ENCODE data around the gene MAB21L3. TPM values are rescaled to one million over a fixed set of nuclear protein-coding genes. Genes with fewer than 3 reads are reported as not detected.

Gene MAB21L3
- total and polyA plus RNA-seq, 2 experiments from 2014 or later, result 0.48 to 1.3 TPM

DNA sequence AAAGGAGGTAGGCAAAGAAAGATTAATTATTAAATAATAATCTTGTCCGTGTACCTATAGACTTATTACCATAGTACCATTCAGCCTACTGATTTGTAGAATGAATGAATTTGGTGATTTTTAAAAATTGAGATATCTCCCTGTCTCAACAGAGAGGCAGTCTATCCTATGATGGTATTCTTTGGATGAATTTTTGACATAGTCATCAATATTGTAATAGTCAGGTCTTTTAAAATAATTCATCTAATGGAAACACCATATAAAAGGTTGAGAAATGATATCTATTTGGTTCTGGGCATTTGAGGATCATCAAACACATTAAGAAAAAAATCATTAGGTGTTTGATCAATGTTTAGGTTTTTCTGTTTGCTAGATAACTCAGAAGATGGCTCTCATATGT is 35.6 kb upstream of the MAB21L3 start:
- Histone ChIP-seq H3K4me1 (ENCODE audit: low read depth) (no peaks in the 10 kb centered on the region), H3K9me3 (ENCODE audit: low read depth) (no peaks in the 10 kb centered on the region)
- no peak for DNase-seq (ENCODE audit: low read depth in 1 of 2, low spot score in 1 of 2)

DNA sequence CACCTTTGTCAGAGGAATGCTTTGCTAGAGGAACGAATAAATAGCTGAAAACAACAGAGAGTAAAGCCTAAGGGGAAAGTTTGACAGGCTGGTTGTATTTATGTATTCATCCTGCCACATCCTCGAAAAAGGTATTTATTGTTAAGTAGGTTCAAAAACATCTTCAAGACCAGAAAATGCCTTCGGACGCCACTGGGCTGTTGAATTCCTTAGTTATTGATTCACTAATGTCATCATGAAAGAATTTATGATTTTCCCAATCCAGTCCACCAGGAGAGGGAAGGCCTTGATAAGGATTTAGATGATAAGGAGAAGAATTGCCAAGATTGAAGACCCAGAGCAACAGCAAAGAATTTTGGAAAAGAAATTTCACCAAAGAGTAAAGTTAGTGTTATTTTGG is 35.2 kb upstream of the MAB21L3 start:
- H3K4me3 ChIP-seq, result no peak overlapping the region
- H3K27me3 ChIP-seq, result no peaks in the 10 kb centered on the region
- no peak overlapping the region for H3K27ac ChIP-seq
- H3K36me3 ChIP-seq, result no peaks in the 10 kb centered on the region
- H3K4me1 ChIP-seq (ENCODE audit: low read depth), result no peaks in the 10 kb centered on the region
- TF ChIP-seq, protein P1, sequence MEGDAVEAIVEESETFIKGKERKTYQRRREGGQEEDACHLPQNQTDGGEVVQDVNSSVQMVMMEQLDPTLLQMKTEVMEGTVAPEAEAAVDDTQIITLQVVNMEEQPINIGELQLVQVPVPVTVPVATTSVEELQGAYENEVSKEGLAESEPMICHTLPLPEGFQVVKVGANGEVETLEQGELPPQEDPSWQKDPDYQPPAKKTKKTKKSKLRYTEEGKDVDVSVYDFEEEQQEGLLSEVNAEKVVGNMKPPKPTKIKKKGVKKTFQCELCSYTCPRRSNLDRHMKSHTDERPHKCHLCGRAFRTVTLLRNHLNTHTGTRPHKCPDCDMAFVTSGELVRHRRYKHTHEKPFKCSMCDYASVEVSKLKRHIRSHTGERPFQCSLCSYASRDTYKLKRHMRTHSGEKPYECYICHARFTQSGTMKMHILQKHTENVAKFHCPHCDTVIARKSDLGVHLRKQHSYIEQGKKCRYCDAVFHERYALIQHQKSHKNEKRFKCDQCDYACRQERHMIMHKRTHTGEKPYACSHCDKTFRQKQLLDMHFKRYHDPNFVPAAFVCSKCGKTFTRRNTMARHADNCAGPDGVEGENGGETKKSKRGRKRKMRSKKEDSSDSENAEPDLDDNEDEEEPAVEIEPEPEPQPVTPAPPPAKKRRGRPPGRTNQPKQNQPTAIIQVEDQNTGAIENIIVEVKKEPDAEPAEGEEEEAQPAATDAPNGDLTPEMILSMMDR (IDR thresholded peaks at IDR 0.05; ENCODE audit: low read depth, low read length), result no peak
- no peaks in the 10 kb centered on the region for H3K9me3 ChIP-seq (ENCODE audit: low read depth)
- no peak for DNase-seq (ENCODE audit: low read depth in 1 of 2, low spot score in 1 of 2)

More for the DNA sequence above, 35.6 kb upstream of the MAB21L3 start:
- Histone ChIP-seq H3K27me3 (no peaks in the 10 kb centered on the region), H3K4me3 (no peak overlapping the region), H3K27ac (no peak overlapping the region), H3K36me3 (no peaks in the 10 kb centered on the region)
- TF ChIP-seq, protein P1 (IDR thresholded peaks at IDR 0.05; ENCODE audit: low read depth, low read length), result no peak

DNA sequence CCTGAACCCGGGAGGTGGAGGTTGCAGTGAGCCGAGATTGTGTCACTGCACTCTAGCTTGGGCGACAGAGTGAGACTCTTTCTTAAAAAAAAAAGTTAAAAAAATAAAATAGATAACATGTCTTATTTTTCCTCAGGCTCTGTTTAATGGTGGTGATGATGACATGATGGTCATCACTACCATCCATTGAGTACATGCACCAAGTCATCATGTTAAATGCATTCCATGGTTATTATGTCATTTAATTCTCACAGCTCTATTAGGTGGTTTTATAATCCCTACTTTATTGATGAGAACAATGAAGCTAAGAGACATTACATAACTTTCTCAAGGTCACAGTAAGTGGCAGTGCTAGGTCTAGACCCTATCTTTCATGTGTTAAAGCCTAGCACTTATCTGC is 34.4 kb upstream of the MAB21L3 start:
- TF ChIP-seq, protein P1 (IDR thresholded peaks at IDR 0.05; ENCODE audit: low read depth, low read length), result no peak
- Histone ChIP-seq H3K4me3 (no peak overlapping the region), H3K4me1 (ENCODE audit: low read depth) (no peaks in the 10 kb centered on the region), H3K36me3 (no peaks in the 10 kb centered on the region), H3K27ac (no peak overlapping the region), H3K27me3 (no peaks in the 10 kb centered on the region), H3K9me3 (ENCODE audit: low read depth) (no peaks in the 10 kb centered on the region)
- no peak for DNase-seq (ENCODE audit: low read depth in 1 of 2, low spot score in 1 of 2)

DNA sequence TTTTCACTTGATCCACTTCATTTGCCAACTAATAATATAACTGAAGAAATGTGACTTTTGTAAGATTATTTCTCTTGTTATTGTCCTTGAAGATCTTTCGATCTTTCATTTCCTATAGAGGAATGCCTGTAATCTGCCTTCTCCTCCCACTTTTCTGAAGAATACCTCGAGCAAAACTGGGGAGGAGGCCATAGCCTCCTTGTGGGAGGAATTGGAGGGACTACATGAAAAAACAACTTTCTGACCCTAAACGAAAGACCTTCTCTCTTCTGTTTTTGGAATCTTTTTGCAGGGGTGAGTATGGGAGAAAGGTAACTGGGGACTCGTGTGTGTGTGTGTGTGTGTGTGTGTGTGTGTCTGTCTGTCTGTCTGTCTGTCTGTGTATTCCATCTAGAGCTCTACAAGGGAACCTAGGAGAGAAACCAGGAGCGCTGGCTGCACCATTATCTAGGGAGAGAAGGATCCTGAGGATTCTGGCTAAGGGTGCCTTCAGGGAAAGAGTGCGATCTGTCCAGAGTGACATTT is 32.4 kb upstream of the MAB21L3 start:
- TF ChIP-seq, protein P1 (IDR thresholded peaks at IDR 0.05; ENCODE audit: low read depth, low read length), result no peak

DNA sequence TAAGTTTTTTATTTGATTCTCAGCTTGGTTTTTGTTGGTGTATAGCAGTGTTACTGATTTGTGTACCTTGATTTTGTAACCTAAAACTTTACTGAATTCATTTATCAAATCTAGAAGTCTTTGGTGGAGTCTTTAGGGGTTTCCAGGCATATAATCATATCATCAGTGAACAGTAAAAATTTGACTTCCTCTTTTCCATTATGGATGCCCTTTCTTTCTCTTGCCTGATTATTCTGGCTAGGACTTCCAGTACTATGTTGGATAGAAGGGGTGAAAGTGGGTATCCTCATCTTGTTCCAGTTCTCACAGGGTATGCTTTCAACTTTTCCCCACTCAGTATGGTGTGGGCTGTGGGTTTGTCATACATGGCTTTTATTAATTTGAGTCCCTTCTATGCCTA is 23.6 kb upstream of the MAB21L3 start:
- no peaks in the 10 kb centered on the region for H3K4me1 ChIP-seq (ENCODE audit: low read depth)
- no peaks in the 10 kb centered on the region for H3K36me3 ChIP-seq
- H3K27me3 ChIP-seq, result no peaks in the 10 kb centered on the region
- no peak overlapping the region for H3K27ac ChIP-seq
- no peaks in the 10 kb centered on the region for H3K9me3 ChIP-seq (ENCODE audit: low read depth)
- DNase-seq (ENCODE audit: low read depth in 1 of 2, low spot score in 1 of 2), result no peak
- TF ChIP-seq, protein P1 (IDR thresholded peaks at IDR 0.05; ENCODE audit: low read depth, low read length), result no peak
- H3K4me3 ChIP-seq, result no peak overlapping the region

More for the DNA sequence above, 32.4 kb upstream of the MAB21L3 start:
- no peaks in the 10 kb centered on the region for H3K27me3 ChIP-seq
- H3K36me3 ChIP-seq, result no peaks in the 10 kb centered on the region
- no peak for DNase-seq (ENCODE audit: low read depth in 1 of 2, low spot score in 1 of 2)
- no peaks in the 10 kb centered on the region for H3K9me3 ChIP-seq (ENCODE audit: low read depth)
- H3K4me1 ChIP-seq (ENCODE audit: low read depth), result no peaks in the 10 kb centered on the region
- no peak overlapping the region for H3K4me3 ChIP-seq
- H3K27ac ChIP-seq, result no peak overlapping the region

Measured in cardiac muscle cell (in vitro differentiated cells and primary cell).